Measurements from ENCODE around the gene MEGF11. TPM values are rescaled to one million over a fixed set of nuclear protein-coding genes. Genes with fewer than 3 reads are reported as not detected.

The MEGF11 gene
- total and polyA plus RNA-seq, 8 donors = 2.6 to 17.4 (median 9.9) TPM; not detected in 1

DNA sequence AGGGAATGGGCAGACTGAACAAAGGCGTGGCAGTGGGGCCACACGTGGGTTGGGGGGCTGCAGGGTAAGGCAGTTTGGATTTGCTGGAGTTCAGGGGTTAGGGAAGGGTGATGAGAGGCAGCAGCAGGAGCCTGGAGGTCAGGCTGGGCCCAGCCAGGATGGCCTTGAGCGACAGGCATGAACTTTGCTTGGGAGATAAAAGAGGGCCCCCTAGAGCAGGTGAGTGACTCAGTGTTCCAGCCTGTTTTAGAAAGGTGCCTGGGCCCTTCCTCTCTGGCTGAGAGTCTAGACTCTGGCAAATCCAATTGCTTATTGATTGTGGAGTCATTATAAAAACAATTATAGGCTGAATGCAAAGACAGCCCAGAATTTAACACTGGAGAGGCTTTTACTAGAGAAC, 309.1 kb downstream of the MEGF11 start:
- no peak overlapping the region for H3K27ac ChIP-seq
- DNase-seq (no peak), ATAC-seq (no peak)
- no peaks in the 10 kb centered on the region for H3K9me3 ChIP-seq
- no peaks in the 10 kb centered on the region for H3K27me3 ChIP-seq
- no peak overlapping the region for H3K4me3 ChIP-seq
- intact Hi-C loops (cut with DNase I) = no loop called here
- TF ChIP-seq, protein P1, sequence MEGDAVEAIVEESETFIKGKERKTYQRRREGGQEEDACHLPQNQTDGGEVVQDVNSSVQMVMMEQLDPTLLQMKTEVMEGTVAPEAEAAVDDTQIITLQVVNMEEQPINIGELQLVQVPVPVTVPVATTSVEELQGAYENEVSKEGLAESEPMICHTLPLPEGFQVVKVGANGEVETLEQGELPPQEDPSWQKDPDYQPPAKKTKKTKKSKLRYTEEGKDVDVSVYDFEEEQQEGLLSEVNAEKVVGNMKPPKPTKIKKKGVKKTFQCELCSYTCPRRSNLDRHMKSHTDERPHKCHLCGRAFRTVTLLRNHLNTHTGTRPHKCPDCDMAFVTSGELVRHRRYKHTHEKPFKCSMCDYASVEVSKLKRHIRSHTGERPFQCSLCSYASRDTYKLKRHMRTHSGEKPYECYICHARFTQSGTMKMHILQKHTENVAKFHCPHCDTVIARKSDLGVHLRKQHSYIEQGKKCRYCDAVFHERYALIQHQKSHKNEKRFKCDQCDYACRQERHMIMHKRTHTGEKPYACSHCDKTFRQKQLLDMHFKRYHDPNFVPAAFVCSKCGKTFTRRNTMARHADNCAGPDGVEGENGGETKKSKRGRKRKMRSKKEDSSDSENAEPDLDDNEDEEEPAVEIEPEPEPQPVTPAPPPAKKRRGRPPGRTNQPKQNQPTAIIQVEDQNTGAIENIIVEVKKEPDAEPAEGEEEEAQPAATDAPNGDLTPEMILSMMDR (IDR thresholded peaks at IDR 0.05) = no peak
- H3K36me3 ChIP-seq = no peaks in the 10 kb centered on the region
- H3K4me1 ChIP-seq = no peaks in the 10 kb centered on the region

DNA sequence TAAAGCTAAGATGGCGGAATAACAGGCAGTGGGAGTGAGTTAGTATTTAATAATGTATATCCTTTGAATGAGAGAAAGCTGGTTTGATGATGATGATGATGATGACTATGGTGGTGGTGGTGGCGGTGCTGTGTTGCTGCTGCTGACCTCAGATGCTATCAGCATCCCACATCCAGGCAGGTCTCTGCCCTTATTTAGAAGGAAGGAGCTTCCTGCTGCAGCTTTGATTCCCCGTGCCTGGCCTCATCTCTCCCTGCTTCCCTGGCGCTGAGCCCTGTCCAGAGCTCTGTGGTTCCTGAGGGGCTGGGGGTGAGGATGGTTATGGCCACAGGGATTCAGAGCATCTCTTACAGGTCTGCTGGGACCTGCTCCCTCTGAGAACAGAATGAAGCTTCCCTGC, 311.1 kb downstream of the MEGF11 start:
- ATAC-seq (no peak), DNase-seq (no peak)
- Histone ChIP-seq H3K27ac (no peak overlapping the region), H3K4me1 (no peaks in the 10 kb centered on the region), H3K9me3 (no peaks in the 10 kb centered on the region), H3K27me3 (no peaks in the 10 kb centered on the region), H3K36me3 (no peaks in the 10 kb centered on the region), H3K4me3 (no peak overlapping the region)
- TF ChIP-seq, protein P1 (IDR thresholded peaks at IDR 0.05) = no peak
- intact Hi-C loops (cut with DNase I) = no loop called here

DNA sequence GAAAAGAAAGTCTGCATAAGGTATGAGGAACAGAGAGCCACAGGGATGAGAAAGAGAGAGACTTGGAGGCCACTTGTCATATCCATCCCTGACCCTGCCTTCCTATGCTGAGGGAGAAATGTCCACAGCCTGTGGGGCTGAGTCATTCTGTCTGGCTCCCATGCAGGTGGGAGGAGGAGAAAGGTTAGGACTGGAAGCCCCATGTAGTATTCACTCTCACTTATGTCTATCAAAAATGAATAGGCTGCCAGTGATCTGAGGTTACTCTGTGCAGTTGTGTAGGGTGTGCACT, 313.0 kb downstream of the MEGF11 start:
- H3K27ac ChIP-seq = peak overlapping the region in 1 of 2 donors; percentile 55
- no peaks in the 10 kb centered on the region for H3K27me3 ChIP-seq
- TF ChIP-seq, protein P1 (IDR thresholded peaks at IDR 0.05) = no peak

DNA sequence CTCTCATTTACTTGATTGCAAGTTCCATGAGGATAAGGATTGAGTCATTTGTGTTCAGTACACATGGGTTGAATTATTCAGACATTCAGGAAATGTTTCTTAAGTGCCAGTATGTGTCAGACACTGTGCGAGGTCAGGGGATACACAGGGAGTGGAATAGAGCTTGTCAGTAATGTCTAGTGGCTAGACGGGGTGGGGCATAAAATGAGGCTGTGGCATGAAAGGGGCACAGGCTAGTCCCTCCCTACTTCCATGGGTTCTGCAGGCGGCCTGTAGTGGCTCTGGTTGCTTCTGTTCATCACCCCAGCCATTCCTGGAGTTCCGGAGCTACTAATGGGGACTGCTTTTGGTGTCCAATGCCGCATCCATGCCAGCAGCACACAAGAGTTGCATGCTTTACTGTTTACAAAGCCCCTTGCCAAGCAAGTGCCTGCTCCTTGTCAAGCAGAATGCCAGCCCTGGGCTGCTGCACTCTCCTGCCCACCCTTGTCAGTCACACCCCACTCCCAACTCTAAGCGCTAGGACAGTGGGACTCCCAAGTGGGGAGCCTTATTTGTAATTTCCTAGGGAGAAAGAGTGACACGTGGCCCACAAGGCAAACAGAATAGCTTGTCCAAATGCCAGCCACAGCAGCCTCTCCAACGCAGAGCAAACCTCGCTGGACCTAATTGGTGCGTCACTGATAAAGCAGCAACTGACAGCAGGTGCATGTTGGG, 313.5 kb downstream of the MEGF11 start:
- no peaks in the 10 kb centered on the region for H3K4me1 ChIP-seq
- DNase-seq (peak in 1 of 4 donors; percentile 68), ATAC-seq (peak; percentile 94)
- intact Hi-C loops (cut with DNase I) = no loop called here
- no peaks in the 10 kb centered on the region for H3K27me3 ChIP-seq
- H3K36me3 ChIP-seq = no peaks in the 10 kb centered on the region
- no peak overlapping the region for H3K4me3 ChIP-seq
- TF ChIP-seq, protein P1 (IDR thresholded peaks at IDR 0.05) = no peak
- peak overlapping the region; percentile 55 to 59 for H3K27ac ChIP-seq
- no peaks in the 10 kb centered on the region for H3K9me3 ChIP-seq

More for the DNA sequence above, 313.0 kb downstream of the MEGF11 start:
- Histone ChIP-seq H3K36me3 (no peaks in the 10 kb centered on the region), H3K4me1 (no peaks in the 10 kb centered on the region), H3K9me3 (no peaks in the 10 kb centered on the region), H3K4me3 (no peak overlapping the region)
- peak; percentile 60 for ATAC-seq
- DNase-seq = no peak
- intact Hi-C loops (cut with DNase I) = no loop called here

DNA sequence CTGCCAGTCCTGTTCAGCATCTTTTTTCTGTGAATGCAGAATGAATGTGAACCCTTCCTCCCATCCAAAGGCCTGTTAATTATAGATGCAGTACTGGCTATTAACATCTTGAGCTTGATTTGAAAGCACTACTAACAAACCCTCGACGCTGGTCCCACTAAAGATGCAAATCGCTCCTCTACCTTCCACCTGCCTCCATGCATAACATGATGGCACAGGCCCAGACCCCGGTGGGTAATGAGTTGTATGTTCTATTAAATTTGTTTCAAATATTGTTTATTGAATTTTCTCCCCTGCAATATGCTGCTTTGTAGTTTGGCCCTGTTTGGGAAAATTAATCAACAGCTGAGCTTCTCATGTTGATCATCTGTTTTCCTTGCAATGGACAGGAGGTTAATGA, 314.9 kb downstream of the MEGF11 start:
- DNase-seq = no peak
- TF ChIP-seq, protein P1 (IDR thresholded peaks at IDR 0.05) = no peak

More for the DNA sequence above, 314.9 kb downstream of the MEGF11 start:
- Histone ChIP-seq H3K36me3 (no peaks in the 10 kb centered on the region), H3K4me3 (no peak overlapping the region), H3K4me1 (no peaks in the 10 kb centered on the region), H3K9me3 (no peaks in the 10 kb centered on the region), H3K27me3 (no peaks in the 10 kb centered on the region), H3K27ac (no peak overlapping the region)
- no peak for ATAC-seq
- intact Hi-C loops (cut with DNase I) = no loop called here

All from left lung (tissue), 10 donors.